Sigmoid colon (tissue), 7 donors: Measurements from ENCODE around the gene VPS25. TPM values are rescaled to one million over a fixed set of nuclear protein-coding genes. Genes with fewer than 3 reads are reported as not detected.

Source experiments
- DNase-seq: peaks from one replicate; pipeline ENCODE4 v3.0.0-alpha.2; 2019
- H3K27ac ChIP-seq, 4 donors: fragments of 200-600 bp; sonication (generic); one replicate each; pipeline ENCODE4 v1.5.1; 2016 to 2019; ENCODE audit warnings: mild to moderate bottlenecking in 1 of 4
- H3K27me3 ChIP-seq, 3 donors: fragments of 200-600 bp; sonication (generic); one replicate each; pipeline ENCODE4 v1.5.1; 2019; ENCODE audit warnings: mild to moderate bottlenecking in 1 of 3
- H3K36me3 ChIP-seq, 4 donors: fragments of 200-600 bp; sonication (generic); one replicate each; pipeline ENCODE4 v1.5.1; 2016 to 2019
- H3K4me1 ChIP-seq, 4 donors: fragments of 200-600 bp; sonication (generic); one replicate each; pipeline ENCODE4 v1.5.1; 2017 to 2019
- H3K4me3 ChIP-seq, 4 donors: fragments of 200-600 bp; sonication (generic); one replicate each; pipeline ENCODE4 v1.5.1; 2017 to 2019; ENCODE audit warnings: mild to moderate bottlenecking in 2 of 4, moderate library complexity in 1 of 4
- H3K9me3 ChIP-seq, 4 donors: fragments of 200-600 bp in 3 of 4; sonication (generic) in 3 of 4; one replicate each; pipeline versions ENCODE4 v1.5.1 to v1.6.1; 2013 to 2019
- EP300 ChIP-seq, 4 donors: sonication (generic); formaldehyde crosslinking; IDR thresholded peaks; one replicate each; pipeline ENCODE4 v1.6.1; 2017; ENCODE audit warnings: antibody characterized with exemption in 4 of 4
- POLR2A ChIP-seq, 2 donors: fragments of 450-650 bp; IDR thresholded peaks; one replicate each; pipeline ENCODE4 v1.6.1; 2016; ENCODE audit warnings: antibody characterized with exemption in 2 of 2, mild to moderate bottlenecking in 2 of 2, moderate library complexity in 2 of 2
- POLR2AphosphoS5 ChIP-seq, 4 donors: sonication (generic); formaldehyde crosslinking; IDR thresholded peaks; one replicate each; pipeline ENCODE4 v1.6.1; 2017; ENCODE audit warnings: antibody characterized with exemption in 4 of 4
- WGBS, 2 donors: extraction: QIAGEN DNeasy Blood & Tissue Kit; methylation state at CpG; one replicate each; pipeline ENCODE4 v1.1.7; 2013; 5-methylcytosine and 5-hydroxymethylcytosine counted together
- intact Hi-C: fragments of 100-400 bp; cut with DNase I; formaldehyde crosslinking; loops from one replicate; pipeline ENCODE4 v1.15.1; 2023
- polyA plus RNA-seq, 3 donors: library from polyadenylated mRNA; stranded (reverse); fragments of 200-250 nt; gene quantifications; one replicate each; pipeline ENCODE4 v1.2.3, GENCODE V29; 2013
- total RNA-seq, 4 donors: library from RNA; depleted of rRNA; stranded (reverse); fragments of >200 nt; gene quantifications; one replicate each; pipeline ENCODE4 v1.1.0, GENCODE V29; 2016
- TF ChIP-seq, protein P1 (sequence below), 4 experiments: fragments of 450-650 bp in 3 of 4; fragments of 200-600 bp in 1 of 4; IDR thresholded peaks; one replicate each; pipeline ENCODE4 v1.5.1; 2016 to 2019; ENCODE audit warnings: antibody characterized with exemption in 4 of 4, mild to moderate bottlenecking in 3 of 4, moderate library complexity in 2 of 4
- donor health status: healthy with polysubstance abuse.
- donor health status: Bipolar disorder and iron deficiency.
- donor health status: healthy.

The VPS25 gene
- total and polyA plus RNA-seq, 7 donors, result 27.1 to 135 (median 40.3) TPM

DNA sequence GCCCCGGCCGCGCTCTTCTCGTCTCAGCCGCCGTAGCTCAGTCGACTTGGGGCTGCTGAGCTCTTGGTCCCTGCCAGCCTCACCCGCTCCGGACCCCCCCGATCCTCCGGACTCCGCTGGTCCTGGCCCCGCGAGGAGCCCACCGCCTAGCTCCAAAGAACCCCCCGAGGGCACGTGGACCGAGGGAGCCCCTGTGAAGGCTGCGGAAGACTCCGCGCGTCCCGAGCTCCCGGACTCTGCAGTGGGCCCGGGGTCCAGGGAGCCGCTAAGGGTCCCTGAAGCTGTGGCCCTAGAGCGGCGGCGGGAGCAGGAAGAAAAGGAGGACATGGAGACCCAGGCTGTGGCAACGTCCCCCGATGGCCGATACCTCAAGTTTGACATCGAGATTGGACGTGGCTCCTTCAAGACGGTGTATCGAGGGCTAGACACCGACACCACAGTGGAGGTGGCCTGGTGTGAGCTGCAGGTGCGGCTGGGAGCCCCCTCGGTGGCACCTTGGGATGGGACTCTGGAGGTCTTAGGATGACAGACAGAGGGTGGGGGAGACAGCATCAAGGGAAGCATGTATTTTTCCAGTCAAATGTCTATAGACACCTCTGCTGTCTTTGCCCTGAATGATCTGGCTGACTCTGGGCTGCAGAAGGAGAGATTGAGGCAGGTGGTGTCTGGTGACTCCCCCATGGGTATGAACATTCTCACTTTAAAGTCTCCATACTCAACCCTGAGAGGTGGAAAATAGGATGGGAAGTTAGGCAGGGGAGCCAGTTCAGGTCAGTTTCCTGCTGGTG lies 7.8 kb downstream of the VPS25 start:
- Histone ChIP-seq H3K4me3 (peak overlapping the region in 3 of 4 donors; percentile 33 to 47 (median 41)), H3K4me1 (peaks cover 0 to 27% (median 22%) of the 10 kb centered on the region in 4 donors), H3K27ac (peak overlapping the region in 1 of 4 donors; percentile 62), H3K9me3 (no peaks in the 10 kb centered on the region), H3K27me3 (peaks cover 36 to 65% (median 60%) of the 10 kb centered on the region in 3 donors), H3K36me3 (peaks cover 9 to 36% (median 21%) of the 10 kb centered on the region in 4 donors)
- no peak for DNase-seq
- TF ChIP-seq, protein P1, sequence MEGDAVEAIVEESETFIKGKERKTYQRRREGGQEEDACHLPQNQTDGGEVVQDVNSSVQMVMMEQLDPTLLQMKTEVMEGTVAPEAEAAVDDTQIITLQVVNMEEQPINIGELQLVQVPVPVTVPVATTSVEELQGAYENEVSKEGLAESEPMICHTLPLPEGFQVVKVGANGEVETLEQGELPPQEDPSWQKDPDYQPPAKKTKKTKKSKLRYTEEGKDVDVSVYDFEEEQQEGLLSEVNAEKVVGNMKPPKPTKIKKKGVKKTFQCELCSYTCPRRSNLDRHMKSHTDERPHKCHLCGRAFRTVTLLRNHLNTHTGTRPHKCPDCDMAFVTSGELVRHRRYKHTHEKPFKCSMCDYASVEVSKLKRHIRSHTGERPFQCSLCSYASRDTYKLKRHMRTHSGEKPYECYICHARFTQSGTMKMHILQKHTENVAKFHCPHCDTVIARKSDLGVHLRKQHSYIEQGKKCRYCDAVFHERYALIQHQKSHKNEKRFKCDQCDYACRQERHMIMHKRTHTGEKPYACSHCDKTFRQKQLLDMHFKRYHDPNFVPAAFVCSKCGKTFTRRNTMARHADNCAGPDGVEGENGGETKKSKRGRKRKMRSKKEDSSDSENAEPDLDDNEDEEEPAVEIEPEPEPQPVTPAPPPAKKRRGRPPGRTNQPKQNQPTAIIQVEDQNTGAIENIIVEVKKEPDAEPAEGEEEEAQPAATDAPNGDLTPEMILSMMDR (IDR thresholded peaks at IDR 0.05), result no peak
- TF ChIP-seq POLR2A (IDR thresholded peaks at IDR 0.05), result no peak
- peak in 1 of 4 donors; percentile 7 for TF ChIP-seq POLR2AphosphoS5 (IDR thresholded peaks at IDR 0.05)
- WGBS, 2 donors, result 2 to 5% methylated on average over 39 of the region's 39 CpGs
- intact Hi-C loops, result no loop called here

DNA sequence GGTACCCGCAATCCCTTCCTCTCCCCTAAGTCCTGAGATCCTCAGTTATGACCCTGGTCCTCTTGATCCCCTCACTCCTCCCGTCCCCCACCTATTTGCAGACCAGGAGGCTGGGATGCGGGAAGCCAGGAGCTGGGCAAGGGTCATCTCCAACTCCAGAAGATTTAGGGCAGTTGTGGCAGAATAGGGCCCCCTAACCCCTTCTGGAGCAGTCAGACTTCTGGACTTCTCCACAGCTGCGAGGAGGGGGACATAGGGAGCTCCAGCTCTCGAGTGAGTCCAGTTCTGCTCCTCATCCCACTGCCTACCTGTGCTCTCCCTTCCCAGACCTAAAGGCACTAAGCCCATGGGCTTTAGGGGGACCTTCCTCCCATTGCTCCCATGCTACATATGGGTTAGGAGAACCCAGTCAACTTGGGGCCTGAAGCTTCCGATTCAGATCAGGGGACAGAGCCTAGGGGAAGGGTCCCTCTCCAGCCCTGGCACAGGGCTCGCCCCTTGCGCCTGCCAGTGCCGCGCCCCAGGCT lies 8.5 kb downstream of the VPS25 start:
- H3K27me3 ChIP-seq, result peaks cover 41 to 71% (median 66%) of the 10 kb centered on the region in 3 donors
- no peak for DNase-seq
- peaks cover 9 to 30% (median 18%) of the 10 kb centered on the region in 4 donors for H3K36me3 ChIP-seq
- intact Hi-C loops, result no loop called here
- peaks cover 0 to 27% (median 22%) of the 10 kb centered on the region in 4 donors for H3K4me1 ChIP-seq
- no peak overlapping the region for H3K27ac ChIP-seq
- no peak overlapping the region for H3K4me3 ChIP-seq
- H3K9me3 ChIP-seq, result no peaks in the 10 kb centered on the region
- WGBS, 2 donors, result 8 to 35% methylated on average over 10 of the region's 10 CpGs
- TF ChIP-seq POLR2A (IDR thresholded peaks at IDR 0.05) (no peak), EP300 (IDR thresholded peaks at IDR 0.05) (no peak), POLR2AphosphoS5 (IDR thresholded peaks at IDR 0.05) (no peak)
- TF ChIP-seq, protein P1 (IDR thresholded peaks at IDR 0.05), result no peak

DNA sequence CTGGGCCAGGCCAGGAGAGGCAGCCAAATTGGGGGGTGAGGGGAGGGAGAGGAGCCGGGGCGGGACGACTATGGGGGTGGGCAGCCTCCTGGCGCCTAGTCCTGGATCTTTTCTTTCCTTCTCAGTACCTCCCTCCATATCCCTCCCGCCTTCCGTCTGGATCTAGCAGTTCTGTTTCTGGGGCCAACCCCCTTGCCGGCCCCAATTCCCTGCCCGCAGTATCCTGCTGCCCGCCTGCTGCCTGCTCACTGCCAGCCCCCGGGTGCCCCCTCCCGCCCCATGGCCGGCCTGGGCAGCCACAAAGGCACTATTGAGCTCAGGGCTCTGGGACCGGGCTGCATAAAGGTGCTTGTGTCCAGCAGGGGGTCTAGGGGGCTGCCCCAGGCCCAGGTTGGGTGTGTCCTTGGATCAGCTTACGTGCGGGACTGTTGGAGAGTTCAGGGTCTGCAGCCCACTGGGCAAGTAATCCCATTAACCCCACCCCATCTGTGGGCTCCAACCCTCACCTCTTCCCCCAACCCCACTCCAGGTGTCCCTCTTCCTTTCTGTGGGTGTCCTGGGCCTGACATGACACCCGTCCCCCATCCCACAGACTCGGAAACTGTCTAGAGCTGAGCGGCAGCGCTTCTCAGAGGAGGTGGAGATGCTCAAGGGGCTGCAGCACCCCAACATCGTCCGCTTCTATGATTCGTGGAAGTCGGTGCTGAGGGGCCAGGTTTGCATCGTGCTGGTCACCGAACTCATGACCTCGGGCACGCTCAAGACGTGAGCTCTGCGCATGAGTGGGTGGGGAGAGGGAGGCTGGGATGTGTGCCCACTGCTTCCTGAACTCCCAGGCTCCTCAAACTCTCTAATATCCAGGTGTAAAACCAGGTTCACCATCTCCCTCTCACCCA lies 9.2 kb downstream of the VPS25 start:
- intact Hi-C loops, result no loop called here
- H3K4me1 ChIP-seq, result peaks cover 0 to 27% (median 22%) of the 10 kb centered on the region in 4 donors
- DNase-seq, result no peak
- H3K4me3 ChIP-seq, result no peak overlapping the region
- H3K9me3 ChIP-seq, result no peaks in the 10 kb centered on the region
- WGBS, 2 donors, result 9 to 19% methylated on average over 29 of the region's 29 CpGs
- TF ChIP-seq, protein P1 (IDR thresholded peaks at IDR 0.05), result no peak
- TF ChIP-seq POLR2AphosphoS5 (IDR thresholded peaks at IDR 0.05) (no peak), EP300 (IDR thresholded peaks at IDR 0.05) (no peak), POLR2A (IDR thresholded peaks at IDR 0.05) (no peak)
- peaks cover 41 to 79% (median 73%) of the 10 kb centered on the region in 3 donors for H3K27me3 ChIP-seq
- H3K27ac ChIP-seq, result no peak overlapping the region
- H3K36me3 ChIP-seq, result peaks cover 9 to 23% (median 14%) of the 10 kb centered on the region in 4 donors

DNA sequence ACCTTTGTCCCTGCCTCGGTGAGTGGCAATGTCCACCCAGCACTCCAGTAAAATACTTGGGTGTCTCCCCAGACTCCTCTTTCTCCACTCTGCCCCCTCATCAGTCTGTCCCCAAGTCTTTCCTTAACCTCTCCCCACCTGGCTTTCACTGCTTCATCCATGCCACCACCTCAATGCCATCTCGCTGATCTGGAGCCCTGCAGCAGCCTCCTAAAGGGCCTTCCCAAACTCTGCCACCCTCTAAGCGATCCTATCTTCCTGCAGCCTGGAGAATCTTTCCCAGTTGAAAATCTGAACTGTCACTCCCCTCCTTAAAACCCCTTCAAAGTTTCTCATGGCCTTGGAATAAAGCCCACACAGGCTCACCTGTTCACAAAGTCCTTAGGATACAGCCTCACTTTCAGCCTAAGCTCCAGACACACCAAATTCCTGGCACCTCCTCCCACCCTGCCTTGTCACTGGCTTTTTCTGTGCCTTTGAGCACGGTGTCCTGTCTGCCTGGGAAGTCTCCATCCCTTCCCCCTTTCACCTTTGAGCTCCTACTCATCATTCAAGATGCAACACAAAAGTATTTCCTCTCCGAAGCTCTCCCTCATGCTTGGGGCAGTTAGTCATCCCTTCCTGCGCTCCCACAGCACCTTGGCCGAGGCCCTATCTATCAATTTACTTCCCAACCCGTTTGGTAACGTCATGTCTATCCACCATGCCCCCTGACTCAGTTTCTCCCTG lies 10.0 kb downstream of the VPS25 start:
- intact Hi-C loops, result no loop called here
- no peak for TF ChIP-seq POLR2A (IDR thresholded peaks at IDR 0.05)
- TF ChIP-seq POLR2AphosphoS5 (IDR thresholded peaks at IDR 0.05), result no peak
- TF ChIP-seq, protein P1 (IDR thresholded peaks at IDR 0.05), result no peak
- TF ChIP-seq EP300 (IDR thresholded peaks at IDR 0.05), result no peak
- peaks cover 0 to 27% (median 22%) of the 10 kb centered on the region in 4 donors for H3K4me1 ChIP-seq
- DNase-seq, result no peak
- 32 to 51% methylated on average over 9 of the region's 9 CpGs for WGBS, 2 donors
- peaks cover 9 to 15% (median 13%) of the 10 kb centered on the region in 4 donors for H3K36me3 ChIP-seq
- peaks cover 41 to 87% (median 76%) of the 10 kb centered on the region in 3 donors for H3K27me3 ChIP-seq
- H3K9me3 ChIP-seq, result no peaks in the 10 kb centered on the region
- H3K27ac ChIP-seq, result no peak overlapping the region
- no peak overlapping the region for H3K4me3 ChIP-seq
